Mesendoderm (in vitro differentiated cells): ENCODE data around the gene HDHD3.

ENCODE experiments used
- DNase-seq: peaks from one replicate; pipeline ENCODE4 v3.0.0; 2013
- H2AK5ac ChIP-seq: 2 replicates; pipeline ENCODE4 v1.6.1; 2013; ENCODE audit warnings: low read length, inconsistent platforms
- H2BK120ac ChIP-seq: 2 replicates; pipeline ENCODE4 v1.6.1; 2013; ENCODE audit warnings: low read depth, mild to moderate bottlenecking, low read length, moderate library complexity, mixed read lengths
- H2BK15ac ChIP-seq: replicated peaks from 2 replicates; pipeline ENCODE4 v1.6.1; 2013; ENCODE audit warnings: low read depth, mild to moderate bottlenecking, moderate library complexity
- H2BK5ac ChIP-seq: 2 replicates; pipeline ENCODE4 v1.6.1; 2013; ENCODE audit warnings: low read length, inconsistent platforms
- H3K18ac ChIP-seq: 2 replicates; pipeline ENCODE4 v1.6.1; 2013; ENCODE audit warnings: mild to moderate bottlenecking, low read length, mixed read lengths
- H3K23ac ChIP-seq: one replicate; pipeline ENCODE4 v1.6.1; 2013; ENCODE audit warnings: low read length
- H3K27ac ChIP-seq: 2 replicates; pipeline ENCODE4 v1.5.1; 2013; ENCODE audit warnings: low read depth, mild to moderate bottlenecking, inconsistent platforms, low read length, moderate library complexity
- H3K27me3 ChIP-seq: 2 replicates; pipeline ENCODE4 v1.6.1; 2013; ENCODE audit warnings: low read length, control low read depth, mild to moderate bottlenecking, inconsistent platforms; ENCODE audit not compliant: insufficient read depth, poor library complexity
- H3K36me3 ChIP-seq: 2 replicates; pipeline ENCODE4 v1.6.1; 2013; ENCODE audit warnings: low read length, inconsistent platforms; ENCODE audit not compliant: control insufficient read depth, insufficient read depth
- H3K4ac ChIP-seq: one replicate; pipeline ENCODE4 v1.6.1; 2013; ENCODE audit warnings: low read depth, mild to moderate bottlenecking, low read length, moderate library complexity
- H3K4me1 ChIP-seq: 2 replicates; pipeline ENCODE4 v1.6.1; 2013; ENCODE audit warnings: low read depth, low read length, inconsistent platforms; ENCODE audit not compliant: control insufficient read depth
- H3K4me2 ChIP-seq: 2 replicates; pipeline ENCODE4 v1.6.1; 2013; ENCODE audit warnings: low read length
- H3K4me3 ChIP-seq: 2 replicates; pipeline ENCODE4 v1.5.1; 2013; ENCODE audit warnings: mild to moderate bottlenecking, low read length
- H3K56ac ChIP-seq: one replicate; pipeline ENCODE4 v1.6.1; 2013; ENCODE audit warnings: low read length
- H3K79me1 ChIP-seq: 2 replicates; pipeline ENCODE4 v1.6.1; 2013; ENCODE audit warnings: low read length, inconsistent platforms
- H3K79me2 ChIP-seq: 2 replicates; pipeline ENCODE4 v1.6.1; 2013; ENCODE audit warnings: mild to moderate bottlenecking, low read length; ENCODE audit not compliant: control insufficient read depth, insufficient read depth
- H3K9ac ChIP-seq: 2 replicates; pipeline ENCODE4 v1.6.1; 2013; ENCODE audit warnings: low read length, inconsistent platforms
- H4K5ac ChIP-seq: one replicate; pipeline ENCODE4 v1.6.1; 2013; ENCODE audit warnings: low read length
- H4K8ac ChIP-seq: one replicate; pipeline ENCODE4 v1.6.1; 2013; ENCODE audit warnings: low read depth, mild to moderate bottlenecking, control low read depth, low read length, moderate library complexity
- WGBS: extraction: QIAGEN DNeasy Blood & Tissue Kit; methylation state at CpG from one replicate; pipeline ENCODE4 v1.1.7; 2013; ENCODE audit warnings: low lambda C conversion rate, missing lambda C conversion rate; ENCODE audit not compliant: insufficient coverage; ENCODE audit errors: extremely low coverage; 5-methylcytosine and 5-hydroxymethylcytosine counted together

The HDHD3 gene

DNA sequence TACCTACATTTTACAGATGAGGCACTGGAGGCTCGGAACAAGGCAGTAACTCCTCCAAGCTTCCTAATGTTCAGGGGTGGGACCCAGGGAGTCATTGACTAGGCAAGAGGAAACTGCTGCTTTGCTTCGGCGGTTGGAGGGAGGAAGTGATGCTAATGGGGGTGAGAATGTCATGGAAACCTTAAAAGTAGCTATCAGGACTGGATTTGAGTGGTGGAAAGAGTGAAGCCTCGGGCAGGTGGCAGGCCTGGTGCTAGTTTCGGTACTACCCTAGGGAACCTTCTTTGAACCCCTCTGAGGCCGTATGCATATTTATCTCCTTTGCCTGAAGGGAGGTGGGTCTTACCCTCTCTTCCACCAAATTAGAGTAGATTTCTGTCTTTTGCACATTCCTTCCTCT, 25.8 kb downstream of the HDHD3 start:
- H2BK120ac ChIP-seq: no peak overlapping the region
- no peak overlapping the region for H3K9ac ChIP-seq
- no CpG with 5 or more reads among the region's 6 CpGs for WGBS
- H3K27ac ChIP-seq: no peak overlapping the region
- H3K18ac ChIP-seq: no peak overlapping the region
- H3K36me3 ChIP-seq: no peaks in the 10 kb centered on the region
- no peak overlapping the region for H2BK5ac ChIP-seq
- no peak for DNase-seq
- no peak overlapping the region for H2BK15ac ChIP-seq
- H3K79me1 ChIP-seq: no peaks in the 10 kb centered on the region
- H3K56ac ChIP-seq: no peak overlapping the region
- H3K4ac ChIP-seq: no peak overlapping the region
- H3K23ac ChIP-seq: no peak overlapping the region
- no peaks in the 10 kb centered on the region for H3K4me1 ChIP-seq
- no peak overlapping the region for H2AK5ac ChIP-seq
- peaks cover 10% of the 10 kb centered on the region for H3K27me3 ChIP-seq
- H4K8ac ChIP-seq: no peak overlapping the region
- H3K79me2 ChIP-seq: no peaks in the 10 kb centered on the region
- H3K4me2 ChIP-seq: no peak overlapping the region
- H3K4me3 ChIP-seq: no peak overlapping the region
- H4K5ac ChIP-seq: no peak overlapping the region

- no peak overlapping the region for H2BK5ac ChIP-seq
- no peak overlapping the region for H3K4me2 ChIP-seq
- no peak overlapping the region for H3K18ac ChIP-seq
- H3K27ac ChIP-seq: no peak overlapping the region
- no peak overlapping the region for H3K23ac ChIP-seq
- peaks cover 10% of the 10 kb centered on the region for H3K27me3 ChIP-seq
- no peaks in the 10 kb centered on the region for H3K79me1 ChIP-seq
- H3K56ac ChIP-seq: no peak overlapping the region
- H3K36me3 ChIP-seq: no peaks in the 10 kb centered on the region
- no peaks in the 10 kb centered on the region for H3K4me1 ChIP-seq
- H3K4me3 ChIP-seq: no peak overlapping the region
- no peak overlapping the region for H2BK15ac ChIP-seq
- no peak overlapping the region for H4K8ac ChIP-seq
- H2BK120ac ChIP-seq: no peak overlapping the region
- no peak overlapping the region for H2AK5ac ChIP-seq
- no peak overlapping the region for H3K4ac ChIP-seq
- H3K79me2 ChIP-seq: no peaks in the 10 kb centered on the region
- H4K5ac ChIP-seq: no peak overlapping the region
- no peak for DNase-seq
- no peak overlapping the region for H3K9ac ChIP-seq
- no CpG with 5 or more reads among the region's 14 CpGs for WGBS
Measured at GRCh38 chr9:113350107-113350661, 26.6 kb downstream of the HDHD3 start.

- H4K8ac ChIP-seq: no peak within 1 kb of the TSS
- no peak within 1 kb of the TSS for H3K4ac ChIP-seq
- H3K18ac ChIP-seq: peak within 1 kb of the TSS; percentile 25
- H3K36me3 ChIP-seq: no peaks in the 10 kb centered on the region
- no peak within 1 kb of the TSS for H2BK120ac ChIP-seq
- H2BK15ac ChIP-seq: no peak within 1 kb of the TSS
- no peak within 1 kb of the TSS for H2BK5ac ChIP-seq
- H3K4me3 ChIP-seq: no peak within 1 kb of the TSS
- H4K5ac ChIP-seq: no peak within 1 kb of the TSS
- DNase-seq: no peak
- no peaks in the 10 kb centered on the region for H3K79me2 ChIP-seq
- H3K4me2 ChIP-seq: peak within 1 kb of the TSS; percentile 18
- no peak within 1 kb of the TSS for H3K23ac ChIP-seq
- no CpG with 5 or more reads among the region's 71 CpGs for WGBS
- H3K27ac ChIP-seq: no peak within 1 kb of the TSS
- no peaks in the 10 kb centered on the region for H3K79me1 ChIP-seq
- no peaks in the 10 kb centered on the region for H3K4me1 ChIP-seq
- no peak within 1 kb of the TSS for H3K9ac ChIP-seq
- H3K56ac ChIP-seq: peak within 1 kb of the TSS; percentile 58
- peaks cover 10% of the 10 kb centered on the region for H3K27me3 ChIP-seq
- no peak within 1 kb of the TSS for H2AK5ac ChIP-seq
Measured at GRCh38 chr9:113349445-113350094, 27.2 kb downstream of the HDHD3 start, which contains the start of gene BSPRY. TSS of gene BSPRY (plus strand) at chr9:113349541. CDS start at chr9:113349580, 39 bp downstream.

- Histone ChIP-seq H3K27ac (no peak overlapping the region), H2BK15ac (no peak overlapping the region), H3K79me2 (no peaks in the 10 kb centered on the region), H2AK5ac (no peak overlapping the region), H3K18ac (no peak overlapping the region), H3K79me1 (no peaks in the 10 kb centered on the region), H3K9ac (no peak overlapping the region), H3K36me3 (no peaks in the 10 kb centered on the region), H3K27me3 (peaks cover 10% of the 10 kb centered on the region), H2BK5ac (no peak overlapping the region), H3K4me1 (no peaks in the 10 kb centered on the region), H3K4ac (no peak overlapping the region), H3K23ac (no peak overlapping the region), H3K4me2 (no peak overlapping the region), H2BK120ac (no peak overlapping the region), H4K8ac (no peak overlapping the region), H4K5ac (no peak overlapping the region), H3K56ac (no peak overlapping the region), H3K4me3 (no peak overlapping the region)
- WGBS: no CpG with 5 or more reads among the region's 13 CpGs
- DNase-seq: no peak
Measured at GRCh38 chr9:113349066-113349444, 27.7 kb downstream of the HDHD3 start.

DNA sequence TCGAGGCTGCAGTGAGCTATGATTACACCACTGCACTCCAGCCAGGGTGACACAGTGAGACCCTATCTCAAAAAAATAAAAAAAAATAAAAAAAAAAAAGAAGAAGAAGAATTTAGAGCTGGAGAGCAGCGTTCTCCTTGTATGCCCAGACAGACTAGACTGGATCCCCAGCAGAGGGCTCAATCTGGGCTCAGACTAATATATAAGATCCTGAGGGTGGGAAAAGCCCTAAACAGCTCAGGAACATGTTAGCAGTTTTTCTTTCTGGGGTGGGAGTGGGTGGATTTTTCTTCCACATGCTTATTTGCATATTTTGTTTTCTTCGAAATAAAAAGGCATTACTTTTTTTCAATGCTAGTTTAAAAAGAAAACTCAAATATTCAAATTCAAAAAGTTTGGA, 28.3 kb downstream of the HDHD3 start:
- no peak for DNase-seq
- no peak overlapping the region for H2BK5ac ChIP-seq
- no peak overlapping the region for H3K27ac ChIP-seq
- H3K56ac ChIP-seq: no peak overlapping the region
- no peaks in the 10 kb centered on the region for H3K4me1 ChIP-seq
- H4K8ac ChIP-seq: no peak overlapping the region
- H2AK5ac ChIP-seq: no peak overlapping the region
- H3K4ac ChIP-seq: no peak overlapping the region
- H2BK15ac ChIP-seq: no peak overlapping the region
- H3K4me2 ChIP-seq: no peak overlapping the region
- no peak overlapping the region for H3K23ac ChIP-seq
- H4K5ac ChIP-seq: no peak overlapping the region
- H3K27me3 ChIP-seq: peaks cover 10% of the 10 kb centered on the region
- no peak overlapping the region for H2BK120ac ChIP-seq
- WGBS: no CpG with 5 or more reads among the region's 3 CpGs
- no peaks in the 10 kb centered on the region for H3K79me1 ChIP-seq
- no peaks in the 10 kb centered on the region for H3K79me2 ChIP-seq
- no peaks in the 10 kb centered on the region for H3K36me3 ChIP-seq
- no peak overlapping the region for H3K9ac ChIP-seq
- H3K4me3 ChIP-seq: no peak overlapping the region
- H3K18ac ChIP-seq: no peak overlapping the region

GRCh38 chr9:113345671-113346070, 31.1 kb downstream of the HDHD3 start:
- H3K36me3 ChIP-seq: no peaks in the 10 kb centered on the region
- H3K18ac ChIP-seq: no peak overlapping the region
- peaks cover 10% of the 10 kb centered on the region for H3K27me3 ChIP-seq
- no peak overlapping the region for H3K4me2 ChIP-seq
- no peaks in the 10 kb centered on the region for H3K4me1 ChIP-seq
- no peak overlapping the region for H2AK5ac ChIP-seq
- H3K4ac ChIP-seq: no peak overlapping the region
- H3K27ac ChIP-seq: no peak overlapping the region
- no peak overlapping the region for H4K8ac ChIP-seq
- H4K5ac ChIP-seq: no peak overlapping the region
- no peaks in the 10 kb centered on the region for H3K79me1 ChIP-seq
- no peak overlapping the region for H3K4me3 ChIP-seq
- no peak overlapping the region for H2BK5ac ChIP-seq
- H2BK15ac ChIP-seq: no peak overlapping the region
- H3K56ac ChIP-seq: no peak overlapping the region
- no peak overlapping the region for H3K23ac ChIP-seq
- no peak for DNase-seq
- H3K9ac ChIP-seq: no peak overlapping the region
- H2BK120ac ChIP-seq: no peak overlapping the region
- no CpG with 5 or more reads among the region's 1 CpG for WGBS
- H3K79me2 ChIP-seq: no peaks in the 10 kb centered on the region
